Panc1 (cell line): Measurements from ENCODE around the gene OR4D2. TPM values are rescaled to one million over a fixed set of nuclear protein-coding genes. Genes with fewer than 3 reads are reported as not detected.
A peak's percentile ranks its signal among the peaks of the same experiment; 100 is the strongest.

Experiments
- ATAC-seq: fragments of 200-7000 bp; cut with Tn5 transposase; 2 replicates; pipeline ENCODE4 v1.9.1; 2020; ENCODE audit warnings: mild to moderate bottlenecking, moderate library complexity
- BruUV-seq: library from RNA; stranded (reverse); fragments of 400-500 nt; replicated peaks from 2 replicates; lab custom pipeline; 2021; lab: Mats Ljungman, UMichigan
- CTCF ChIA-PET: fragments of 300-600 bp; sonication (Branson Sonifier 250); formaldehyde crosslinking; loops from one replicate; lab custom pipeline; 2022; ENCODE audit warnings: antibody characterized with exemption; lab: Charles Lee
- POLR2A ChIA-PET: fragments of 300-600 bp; sonication (Branson Sonifier 250); formaldehyde crosslinking; loops from one replicate; lab custom pipeline; 2022; ENCODE audit warnings: antibody characterized with exemption; lab: Charles Lee
- DNase-seq: peaks from one replicate; pipeline ENCODE4 v3.0.0-alpha.2; 2010; ENCODE audit warnings: low read depth, low spot score
- H3K27ac ChIP-seq: 2 replicates; pipeline ENCODE4 v1.5.1; 2011; ENCODE audit warnings: mild to moderate bottlenecking, low read length, inconsistent platforms
- H3K27me3 ChIP-seq: fragments of 200-500 bp; sonication (Bioruptor generic); 2 replicates; pipeline ENCODE4 v1.6.0; 2014; ENCODE audit warnings: low read length, inconsistent platforms; ENCODE audit not compliant: control insufficient read depth, insufficient read depth
- H3K36me3 ChIP-seq: fragments of 200-500 bp; sonication (Bioruptor generic); 2 replicates; pipeline ENCODE4 v1.5.1; 2014; ENCODE audit warnings: inconsistent platforms, mild to moderate bottlenecking, low read length, moderate library complexity; ENCODE audit not compliant: control insufficient read depth, insufficient read depth
- H3K4me1 ChIP-seq: 2 replicates; pipeline ENCODE4 v1.5.1; 2011; ENCODE audit warnings: inconsistent platforms, mild to moderate bottlenecking, low read length, moderate library complexity; ENCODE audit not compliant: control insufficient read depth, insufficient read depth
- H3K4me3 ChIP-seq, 2 experiments: 2 replicates each; pipeline ENCODE4 v1.5.1; 2011 to 2012; ENCODE audit warnings: low read depth in 2 of 2, low read length in 2 of 2, mild to moderate bottlenecking in 2 of 2, inconsistent platforms in 1 of 2, moderate library complexity in 1 of 2
- H3K9me3 ChIP-seq: fragments of 200-500 bp; sonication (Bioruptor generic); 2 replicates; pipeline ENCODE4 v1.5.1; 2014; ENCODE audit warnings: low read depth, mild to moderate bottlenecking, inconsistent platforms, low read length, moderate library complexity; ENCODE audit not compliant: control insufficient read depth, insufficient read depth
- POLR2AphosphoS5 ChIP-seq: IDR thresholded peaks from 2 replicates; pipeline ENCODE4 v1.6.1; 2012; ENCODE audit warnings: mild to moderate bottlenecking, low read depth, low read length, moderate library complexity
- REST ChIP-seq, 2 experiments: IDR thresholded peaks; 2 replicates each; pipeline ENCODE4 v1.6.1; 2011 to 2012; ENCODE audit warnings: low read depth in 2 of 2, control low read depth in 1 of 2, low read length in 1 of 2, mild to moderate bottlenecking in 1 of 2, moderate library complexity in 1 of 2; ENCODE audit not compliant: insufficient read depth in 1 of 2
- SIN3A ChIP-seq: IDR thresholded peaks from 2 replicates; pipeline ENCODE4 v1.6.1; 2012; ENCODE audit warnings: low read depth, mild to moderate bottlenecking, low read length, moderate library complexity, borderline replicate concordance; ENCODE audit not compliant: insufficient read depth
- TCF7L2 ChIP-seq: IDR thresholded peaks from 2 replicates; pipeline ENCODE4 v1.6.1; 2011; ENCODE audit warnings: mild to moderate bottlenecking, low read depth, low read length, inconsistent platforms
- in situ Hi-C: cut with HindIII; loops from 2 replicates; pipeline ENCODE4 v1.10.0; 2016; ENCODE audit warnings: low sequenced_read_pairs, low pct_unique_long_range_greater_than_20kb
- intact Hi-C: fragments of 100-400 bp; cut with micrococcal nuclease; formaldehyde crosslinking; loops from one replicate; pipeline ENCODE4 v1.10.0; 2022; ENCODE audit not compliant: unreplicated experiment
- total RNA-seq: library from RNA; stranded (reverse); gene quantifications from one replicate; pipeline ENCODE4 v1.2.1, GENCODE V29; 2021; ENCODE audit not compliant: unreplicated experiment
- TF ChIP-seq, protein P1 (sequence below): fragments of 450-650 bp; IDR thresholded peaks from 2 replicates; pipeline ENCODE4 v1.5.1; 2017; ENCODE audit warnings: mild to moderate bottlenecking

OR4D2 gene
- total RNA-seq, 1 experiment from 2014 or later: not detected

DNA sequence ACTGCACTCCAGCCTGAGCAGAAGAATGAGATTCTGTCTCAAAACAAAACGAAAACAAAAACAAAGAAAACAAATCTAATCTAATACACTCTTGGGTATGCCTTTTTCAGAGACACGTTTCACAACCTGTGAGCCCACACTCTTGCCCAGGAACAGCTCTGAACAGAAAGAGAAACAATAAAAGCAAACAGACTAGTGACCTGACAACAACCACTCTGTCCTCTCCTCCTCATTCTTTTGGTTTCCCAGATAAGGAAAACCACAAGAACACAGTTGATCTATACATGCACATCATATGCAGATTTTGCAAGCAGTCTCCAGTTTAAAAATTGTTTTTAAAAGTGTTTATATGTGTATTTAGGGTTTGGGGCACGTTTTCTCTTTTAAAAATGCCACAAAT lies 51.0 kb downstream of the OR4D2 start:
- no peak overlapping the region for H3K27ac ChIP-seq
- ATAC-seq (no peak), DNase-seq (no peak)
- in situ Hi-C loops (no loop called here), intact Hi-C loops (no loop called here)
- H3K4me3 ChIP-seq: no peak overlapping the region
- H3K9me3 ChIP-seq: no peaks in the 10 kb centered on the region
- ChIA-PET POLR2A (interaction anchor here (0.6 kb wide), 1 partner anchor 73 kb away, joined by 6 read pairs; no protein-coding TSS in a partner anchor), CTCF (no interaction called here)
- no TSS peak for BruUV-seq
- H3K36me3 ChIP-seq: peaks cover 3% of the 10 kb centered on the region; the same call in 1 of the 2 replicates
- H3K27me3 ChIP-seq: no peaks in the 10 kb centered on the region
- H3K4me1 ChIP-seq: no peaks in the 10 kb centered on the region; the same call in 1 of the 2 replicates
- TF ChIP-seq, protein P1, sequence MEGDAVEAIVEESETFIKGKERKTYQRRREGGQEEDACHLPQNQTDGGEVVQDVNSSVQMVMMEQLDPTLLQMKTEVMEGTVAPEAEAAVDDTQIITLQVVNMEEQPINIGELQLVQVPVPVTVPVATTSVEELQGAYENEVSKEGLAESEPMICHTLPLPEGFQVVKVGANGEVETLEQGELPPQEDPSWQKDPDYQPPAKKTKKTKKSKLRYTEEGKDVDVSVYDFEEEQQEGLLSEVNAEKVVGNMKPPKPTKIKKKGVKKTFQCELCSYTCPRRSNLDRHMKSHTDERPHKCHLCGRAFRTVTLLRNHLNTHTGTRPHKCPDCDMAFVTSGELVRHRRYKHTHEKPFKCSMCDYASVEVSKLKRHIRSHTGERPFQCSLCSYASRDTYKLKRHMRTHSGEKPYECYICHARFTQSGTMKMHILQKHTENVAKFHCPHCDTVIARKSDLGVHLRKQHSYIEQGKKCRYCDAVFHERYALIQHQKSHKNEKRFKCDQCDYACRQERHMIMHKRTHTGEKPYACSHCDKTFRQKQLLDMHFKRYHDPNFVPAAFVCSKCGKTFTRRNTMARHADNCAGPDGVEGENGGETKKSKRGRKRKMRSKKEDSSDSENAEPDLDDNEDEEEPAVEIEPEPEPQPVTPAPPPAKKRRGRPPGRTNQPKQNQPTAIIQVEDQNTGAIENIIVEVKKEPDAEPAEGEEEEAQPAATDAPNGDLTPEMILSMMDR: no peak
- TF ChIP-seq REST (IDR thresholded peaks at IDR 0.05; ENCODE audit: insufficient read depth in 1 of 2, low read depth in 2 of 2, low read length in 1 of 2) (no peak), POLR2AphosphoS5 (no peak), SIN3A (no peak), TCF7L2 (no peak)

- in situ Hi-C loops: no loop called here
- ATAC-seq: peak; percentile 100
- intact Hi-C loops: no loop called here
- Histone ChIP-seq H3K9me3 (no peaks in the 10 kb centered on the region), H3K27me3 (no peaks in the 10 kb centered on the region), H3K36me3 (peaks cover 3% of the 10 kb centered on the region; the same call in 1 of the 2 replicates), H3K27ac (peak within 1 kb of the TSS; percentile 87), H3K4me1 (no peaks in the 10 kb centered on the region; the same call in 1 of the 2 replicates), H3K4me3 (peak within 1 kb of the TSS; percentile 82 to 92)
- POLR2A ChIA-PET: interaction anchor here (0.6 kb wide), 2 partner anchors 80 to 296 kb away, joined by 3 to 7 read pairs; no protein-coding TSS in a partner anchor
- BruUV-seq: no TSS peak
- peak; percentile 53; the same call in 1 of the 2 replicates for TF ChIP-seq SIN3A
- TF ChIP-seq REST (IDR thresholded peaks at IDR 0.05; ENCODE audit: insufficient read depth in 1 of 2, low read depth in 2 of 2, low read length in 1 of 2): peak in 1 of 2 experiments; percentile 39; a peak in 1 of 4 replicates
- TF ChIP-seq, protein P1: peak; percentile 70
- TF ChIP-seq TCF7L2: no peak
- TF ChIP-seq POLR2AphosphoS5: peak; percentile 75; the same call in 1 of the 2 replicates
- DNase-seq: peak; percentile 48
- CTCF ChIA-PET: no interaction called here
These were observed 52.4 kb downstream of the OR4D2 start, which contains the start of gene MKS1 for GRCh38 chr17:58219007-58219788. Gene MKS1 (minus strand): TSS chr17:58219255. CDS start chr17:58219230, 25 bp downstream.
